Activated T-helper 17 cell treated with anti-CD3 and anti-CD28 coated beads, Interleukin-2, amount 50 U/mL, for 72 hours (primary cell): Measurements from ENCODE around the gene ZFP82. TPM values are rescaled to one million over a fixed set of nuclear protein-coding genes. Genes with fewer than 3 reads are reported as not detected.

Experiments used
- ATAC-seq: fragments of 150-1000 bp; cut with Tn5 transposase; replicated peaks from 2 replicates; pipeline ENCODE4 v1.10.0; 2021; ENCODE audit warnings: mild to moderate bottlenecking, moderate library complexity
- H3K27ac Mint-ChIP-seq: one replicate; pipeline ENCODE4 v1.8.0; 2022; ENCODE audit warnings: mixed read lengths
- H3K27me3 Mint-ChIP-seq: one replicate; pipeline ENCODE4 v1.8.0; 2022; ENCODE audit warnings: mixed read lengths
- H3K36me3 Mint-ChIP-seq: one replicate; pipeline ENCODE4 v1.8.0; 2022; ENCODE audit warnings: low read depth, mild to moderate bottlenecking, mixed read lengths
- H3K4me1 Mint-ChIP-seq: one replicate; pipeline ENCODE4 v1.8.0; 2022; ENCODE audit warnings: mixed read lengths
- H3K4me3 Mint-ChIP-seq: one replicate; pipeline ENCODE4 v1.8.0; 2022; ENCODE audit warnings: mild to moderate bottlenecking, mixed read lengths
- H3K9me3 Mint-ChIP-seq: one replicate; pipeline ENCODE4 v1.8.0; 2022; ENCODE audit warnings: mixed read lengths
- total RNA-seq, 2 donors: library from RNA; stranded (reverse); gene quantifications; one replicate each; pipeline ENCODE4 v1.2.3, GENCODE V29; 2022

ZFP82 gene
- total RNA-seq = 1 to 10 TPM; 3.8 to 7.4 TPM

GRCh38 chr19:36418287-36419001 lies at the start of gene ZFP82:
TSS of gene ZFP82 (minus strand) at chr19:36418644. CDS start at chr19:36409789, 8,855 bp downstream.
- ATAC-seq = peak; percentile 93
- Mint-ChIP-seq H3K9me3 (peaks cover 10% of the 10 kb centered on the region), H3K27me3 (peaks cover 16% of the 10 kb centered on the region), H3K27ac (peak within 1 kb of the TSS; percentile 97), H3K4me3 (peak within 1 kb of the TSS; percentile 93), H3K4me1 (peaks cover 3% of the 10 kb centered on the region), H3K36me3 (peaks cover 37% of the 10 kb centered on the region)

GRCh38 chr19:36460046-36460445 lies 41.6 kb upstream of the ZFP82 start:
- Mint-ChIP-seq H3K9me3 (peaks cover 30% of the 10 kb centered on the region), H3K4me1 (no peaks in the 10 kb centered on the region), H3K4me3 (no peak overlapping the region), H3K27me3 (no peaks in the 10 kb centered on the region), H3K27ac (no peak overlapping the region), H3K36me3 (peaks cover 50% of the 10 kb centered on the region)
- ATAC-seq = no peak

- H3K9me3 Mint-ChIP-seq = peaks cover 37% of the 10 kb centered on the region
Observed at GRCh38 chr19:36456831-36457230, 38.4 kb upstream of the ZFP82 start.

GRCh38 chr19:36449059-36449670 lies 30.7 kb upstream of the ZFP82 start:
- H3K4me1 Mint-ChIP-seq = peaks cover 1% of the 10 kb centered on the region
- H3K4me3 Mint-ChIP-seq = no peak overlapping the region
- no peak for ATAC-seq
- no peak overlapping the region for H3K27ac Mint-ChIP-seq
- H3K36me3 Mint-ChIP-seq = peaks cover 61% of the 10 kb centered on the region
- H3K9me3 Mint-ChIP-seq = peaks cover 24% of the 10 kb centered on the region
- no peaks in the 10 kb centered on the region for H3K27me3 Mint-ChIP-seq

More at GRCh38 chr19:36456831-36457230, 38.4 kb upstream of the ZFP82 start:
- H3K27ac Mint-ChIP-seq = no peak overlapping the region
- H3K27me3 Mint-ChIP-seq = no peaks in the 10 kb centered on the region
- ATAC-seq = no peak
- H3K4me3 Mint-ChIP-seq = no peak overlapping the region
- peaks cover 64% of the 10 kb centered on the region for H3K36me3 Mint-ChIP-seq
- H3K4me1 Mint-ChIP-seq = peaks cover 4% of the 10 kb centered on the region

GRCh38 chr19:36441339-36441738 lies 22.9 kb upstream of the ZFP82 start:
- Mint-ChIP-seq H3K27ac (no peak overlapping the region), H3K27me3 (no peaks in the 10 kb centered on the region), H3K4me3 (no peak overlapping the region), H3K4me1 (no peaks in the 10 kb centered on the region), H3K36me3 (no peaks in the 10 kb centered on the region), H3K9me3 (peaks cover 17% of the 10 kb centered on the region)
- no peak for ATAC-seq

- Mint-ChIP-seq H3K9me3 (peaks cover 20% of the 10 kb centered on the region), H3K36me3 (no peaks in the 10 kb centered on the region), H3K4me1 (no peaks in the 10 kb centered on the region), H3K4me3 (no peak overlapping the region), H3K27me3 (no peaks in the 10 kb centered on the region), H3K27ac (no peak overlapping the region)
- no peak for ATAC-seq
Observed at GRCh38 chr19:36436531-36436930, 18.1 kb upstream of the ZFP82 start.

GRCh38 chr19:36423925-36424324 lies 5.5 kb upstream of the ZFP82 start:
- H3K4me1 Mint-ChIP-seq = no peaks in the 10 kb centered on the region
- no peak overlapping the region for H3K27ac Mint-ChIP-seq
- no peak for ATAC-seq
- H3K9me3 Mint-ChIP-seq = peaks cover 17% of the 10 kb centered on the region
- peaks cover 33% of the 10 kb centered on the region for H3K27me3 Mint-ChIP-seq
- no peak overlapping the region for H3K4me3 Mint-ChIP-seq
- peaks cover 5% of the 10 kb centered on the region for H3K36me3 Mint-ChIP-seq

GRCh38 chr19:36421749-36422481 lies 3.5 kb upstream of the ZFP82 start:
- H3K9me3 Mint-ChIP-seq = peaks cover 16% of the 10 kb centered on the region
- H3K27me3 Mint-ChIP-seq = peaks cover 30% of the 10 kb centered on the region
- no peak for ATAC-seq
- peaks cover 22% of the 10 kb centered on the region for H3K36me3 Mint-ChIP-seq
- H3K4me1 Mint-ChIP-seq = peaks cover 3% of the 10 kb centered on the region
- no peak overlapping the region for H3K27ac Mint-ChIP-seq
- H3K4me3 Mint-ChIP-seq = peak overlapping the region; percentile 39

- peaks cover 29% of the 10 kb centered on the region for H3K27me3 Mint-ChIP-seq
Observed at GRCh38 chr19:36420961-36421748, 2.7 kb upstream of the ZFP82 start.

GRCh38 chr19:36417752-36418286 lies 625 bp downstream of the ZFP82 start:
- Mint-ChIP-seq H3K4me1 (peaks cover 3% of the 10 kb centered on the region), H3K36me3 (peaks cover 43% of the 10 kb centered on the region)
- peak; percentile 9 for ATAC-seq

More at GRCh38 chr19:36420961-36421748, 2.7 kb upstream of the ZFP82 start:
- Mint-ChIP-seq H3K36me3 (peaks cover 29% of the 10 kb centered on the region), H3K4me1 (peaks cover 3% of the 10 kb centered on the region), H3K27ac (no peak overlapping the region), H3K9me3 (peaks cover 15% of the 10 kb centered on the region), H3K4me3 (peak overlapping the region; percentile 48)
- ATAC-seq = no peak

GRCh38 chr19:36409841-36410240 lies 8.6 kb downstream of the ZFP82 start:
- peaks cover 26% of the 10 kb centered on the region for H3K9me3 Mint-ChIP-seq
- no peak for ATAC-seq
- H3K27ac Mint-ChIP-seq = no peak overlapping the region
- peaks cover 8% of the 10 kb centered on the region for H3K4me1 Mint-ChIP-seq
- peaks cover 81% of the 10 kb centered on the region for H3K36me3 Mint-ChIP-seq
- no peak overlapping the region for H3K4me3 Mint-ChIP-seq
- H3K27me3 Mint-ChIP-seq = no peaks in the 10 kb centered on the region

More at GRCh38 chr19:36417752-36418286, 625 bp downstream of the ZFP82 start:
- peak overlapping the region; percentile 97 for H3K27ac Mint-ChIP-seq
- peaks cover 11% of the 10 kb centered on the region for H3K27me3 Mint-ChIP-seq
- peak overlapping the region; percentile 93 for H3K4me3 Mint-ChIP-seq
- H3K9me3 Mint-ChIP-seq = peaks cover 10% of the 10 kb centered on the region

- H3K9me3 Mint-ChIP-seq = peaks cover 32% of the 10 kb centered on the region
- ATAC-seq = no peak
- H3K27ac Mint-ChIP-seq = no peak overlapping the region
- H3K27me3 Mint-ChIP-seq = no peaks in the 10 kb centered on the region
- H3K36me3 Mint-ChIP-seq = peaks cover 94% of the 10 kb centered on the region
- H3K4me1 Mint-ChIP-seq = peaks cover 8% of the 10 kb centered on the region
- no peak overlapping the region for H3K4me3 Mint-ChIP-seq
Observed at GRCh38 chr19:36408101-36408500, 10.3 kb downstream of the ZFP82 start.

- no peak for ATAC-seq
- Mint-ChIP-seq H3K36me3 (peaks cover 97% of the 10 kb centered on the region), H3K27ac (no peak overlapping the region), H3K9me3 (peaks cover 32% of the 10 kb centered on the region), H3K4me3 (no peak overlapping the region), H3K4me1 (peaks cover 2% of the 10 kb centered on the region), H3K27me3 (no peaks in the 10 kb centered on the region)
Observed at GRCh38 chr19:36404498-36404897, 13.9 kb downstream of the ZFP82 start.

GRCh38 chr19:36401475-36401874 lies 17.0 kb downstream of the ZFP82 start:
- no peaks in the 10 kb centered on the region for H3K27me3 Mint-ChIP-seq
- no peak overlapping the region for H3K4me3 Mint-ChIP-seq
- peaks cover 100% of the 10 kb centered on the region for H3K36me3 Mint-ChIP-seq
- no peak overlapping the region for H3K27ac Mint-ChIP-seq
- no peak for ATAC-seq
- no peaks in the 10 kb centered on the region for H3K4me1 Mint-ChIP-seq
- H3K9me3 Mint-ChIP-seq = peaks cover 18% of the 10 kb centered on the region
